HepG2 (cell line): ENCODE data around the gene ZDHHC7. TPM values are rescaled to one million over a fixed set of nuclear protein-coding genes. Genes with fewer than 3 reads are reported as not detected.
A peak's percentile ranks its signal among the peaks of the same experiment; 100 is the strongest.

Experiments
- CHCHD3 ChIP-seq: sonication (generic); formaldehyde crosslinking; IDR thresholded peaks from 2 replicates; pipeline ENCODE4 v1.8.0; 2022; ENCODE audit warnings: mild to moderate bottlenecking, missing genetic modification reagents, moderate library complexity
- DMTF1 ChIP-seq: sonication (generic); formaldehyde crosslinking; IDR thresholded peaks from 2 replicates; pipeline ENCODE4 v1.4.0; 2020; ENCODE audit warnings: mild to moderate bottlenecking, missing genetic modification reagents
- HOXD1 ChIP-seq: sonication (generic); formaldehyde crosslinking; IDR thresholded peaks from 2 replicates; pipeline ENCODE4 v1.5.0; 2020; ENCODE audit warnings: missing genetic modification reagents
- MXD1 ChIP-seq: sonication (generic); formaldehyde crosslinking; IDR thresholded peaks from 2 replicates; pipeline ENCODE4 v1.4.0; 2020; ENCODE audit warnings: mild to moderate bottlenecking, missing genetic modification reagents
- NFKB2 ChIP-seq: sonication (generic); formaldehyde crosslinking; IDR thresholded peaks from 2 replicates; pipeline ENCODE4 v1.4.0; 2020; ENCODE audit warnings: missing genetic modification reagents, borderline replicate concordance
- NFYB ChIP-seq: sonication (generic); formaldehyde crosslinking; IDR thresholded peaks from 2 replicates; pipeline ENCODE4 v1.4.0; 2020; ENCODE audit warnings: missing genetic modification reagents
- PRDM15 ChIP-seq: sonication (generic); formaldehyde crosslinking; IDR thresholded peaks from 2 replicates; pipeline ENCODE4 v1.4.0; 2020; ENCODE audit warnings: missing genetic modification reagents
- SOX6 ChIP-seq, 2 experiments: fragments of 450-650 bp in 1 of 2; sonication (generic) in 1 of 2; formaldehyde crosslinking in 1 of 2; IDR thresholded peaks; 2 replicates each; pipeline versions ENCODE4 v1.4.0 to v1.6.1; 2017 to 2020; ENCODE audit warnings: antibody characterized with exemption in 1 of 2, mild to moderate bottlenecking in 1 of 2, missing genetic modification reagents in 1 of 2
- TBX2 ChIP-seq: sonication (generic); formaldehyde crosslinking; IDR thresholded peaks from 2 replicates; pipeline ENCODE4 v1.5.0; 2020; ENCODE audit warnings: missing genetic modification reagents, mild to moderate bottlenecking, borderline replicate concordance
- THRA ChIP-seq: sonication (generic); formaldehyde crosslinking; IDR thresholded peaks from 2 replicates; pipeline ENCODE4 v1.4.0; 2020; ENCODE audit warnings: missing genetic modification reagents, borderline replicate concordance
- ZHX2 ChIP-seq, 2 experiments: sonication (generic) in 1 of 2; formaldehyde crosslinking in 1 of 2; IDR thresholded peaks; 2 replicates each; pipeline versions ENCODE4 v1.6.1 to v1.9.0; 2014 to 2022; ENCODE audit warnings: antibody characterized with exemption in 1 of 2, borderline replicate concordance in 1 of 2, inconsistent platforms in 1 of 2, low read depth in 1 of 2, missing genetic modification reagents in 1 of 2
- ZNF251 ChIP-seq: sonication (generic); formaldehyde crosslinking; IDR thresholded peaks from 2 replicates; pipeline ENCODE4 v1.9.0; 2021; ENCODE audit warnings: mild to moderate bottlenecking, missing genetic modification reagents
- ZNF577 ChIP-seq: sonication (generic); formaldehyde crosslinking; IDR thresholded peaks from 2 replicates; pipeline ENCODE4 v1.4.0; 2020; ENCODE audit warnings: mild to moderate bottlenecking, low read depth, missing genetic modification reagents, borderline replicate concordance
- polyA plus RNA-seq, 8 experiments: library from polyadenylated mRNA; depleted of rRNA in 3 of 8; stranded (reverse) in 7 of 8; unstranded in 1 of 8; fragments of >200 nt; fragmentation: Illumina TruSeq in 4 of 8; extraction: Trizol in 4 of 8; gene quantifications; 2 replicates each; pipeline versions ENCODE4 v1.2.1 to v1.2.3, GENCODE V29; 2011 to 2016; ENCODE audit warnings: low read depth in 4 of 8, missing spikeins in 1 of 8, mixed read lengths in 1 of 8; ENCODE audit not compliant: insufficient read depth in 1 of 8
- total RNA-seq, 5 experiments: library from RNA; depleted of rRNA; stranded (reverse); fragments of >200 nt; fragmentation: Illumina TruSeq; extraction: Trizol; gene quantifications; 2 replicates each; pipeline ENCODE4 v1.2.3, GENCODE V29; 2016; ENCODE audit warnings: low read depth in 1 of 5

The ZDHHC7 gene
- total and polyA plus RNA-seq, 2 of the 13 experiments (the other 11 are each of a cell fraction or from before 2014, with no cell fraction given) = 46.8 to 67.6 TPM

- TF ChIP-seq SOX6 (IDR thresholded peaks at IDR 0.05) (no peak), SOX6 (CRISPR knock-in tag; IDR thresholded peaks at IDR 0.05) (peak; percentile 25; the same call in 1 of the 2 replicates), HOXD1 (no peak), PRDM15 (CRISPR knock-in tag) (no peak), MXD1 (CRISPR knock-in tag) (no peak), ZNF577 (no peak), TBX2 (CRISPR knock-in tag) (no peak; the same call in 1 of the 2 replicates), THRA (no peak), NFKB2 (CRISPR knock-in tag) (no peak), NFYB (CRISPR knock-in tag) (no peak), CHCHD3 (0 out of 2 replicates have a peak, but pooled peaks have one; percentile 17), ZHX2 (IDR thresholded peaks at IDR 0.05; ENCODE audit: low read depth) (no peak), ZHX2 (CRISPR knock-in tag; IDR thresholded peaks at IDR 0.05; ENCODE audit: borderline replicate concordance) (no peak), ZNF251 (CRISPR knock-in tag) (no peak; the same call in 1 of the 2 replicates), DMTF1 (0 out of 2 replicates have a peak, but pooled peaks have one; percentile 22)
Observed at GRCh38 chr16:85056211-85056748, 44.9 kb upstream of the ZDHHC7 start (continued).
